IMR-90 (cell line): ENCODE data around the gene MB21D2. TPM values are rescaled to one million over a fixed set of nuclear protein-coding genes. Genes with fewer than 3 reads are reported as not detected.

Experiments used
- ATAC-seq: fragments of 200-7000 bp; cut with Tn5 transposase; 2 replicates; pipeline ENCODE4 v1.9.1; 2020; ENCODE audit warnings: low read depth, mild to moderate bottlenecking, moderate library complexity
- BruUV-seq: library from RNA; stranded (reverse); fragments of 400-500 nt; replicated peaks from 2 replicates; lab custom pipeline; 2021; lab: Mats Ljungman, UMichigan
- CTCF ChIA-PET: fragments of 300-600 bp; formaldehyde crosslinking; extraction: SDS; loops from one replicate; lab custom pipeline; 2021; ENCODE audit warnings: antibody characterized with exemption; lab: Yijun Ruan, JAX
- POLR2A ChIA-PET: fragments of 300-600 bp; sonication (Branson Sonifier 250); formaldehyde crosslinking; loops from one replicate; lab custom pipeline; 2022; ENCODE audit warnings: antibody characterized with exemption; ENCODE audit not compliant: unreplicated experiment; lab: Charles Lee
- DNase-seq: peaks from one replicate; pipeline ENCODE4 v3.0.0; 2013
- H2AFZ ChIP-seq: replicated peaks from 2 replicates; pipeline ENCODE3; 2013; ENCODE audit warnings: low read length, mild to moderate bottlenecking; ENCODE audit not compliant: poor library complexity
- H2AK5ac ChIP-seq: 2 replicates; pipeline ENCODE4 v1.6.1; 2013; ENCODE audit warnings: low read depth, low read length, inconsistent platforms
- H2AK9ac ChIP-seq: replicated peaks from 2 replicates; pipeline ENCODE3; 2013; ENCODE audit warnings: mild to moderate bottlenecking, low read depth, low read length, moderate library complexity; ENCODE audit not compliant: poor library complexity
- H2BK120ac ChIP-seq: 2 replicates; pipeline ENCODE4 v1.6.1; 2013; ENCODE audit warnings: low read depth, low read length, inconsistent platforms
- H2BK15ac ChIP-seq: 3 replicates; pipeline ENCODE4 v1.6.1; 2013; ENCODE audit warnings: low read depth, low read length, inconsistent platforms
- H2BK20ac ChIP-seq: 2 replicates; pipeline ENCODE4 v1.6.1; 2013; ENCODE audit warnings: low read depth, mild to moderate bottlenecking, inconsistent platforms, low read length, moderate library complexity
- H2BK5ac ChIP-seq: 2 replicates; pipeline ENCODE4 v1.6.1; 2013; ENCODE audit warnings: mild to moderate bottlenecking, low read depth, low read length, inconsistent platforms; ENCODE audit not compliant: poor library complexity, severe bottlenecking
- H3K14ac ChIP-seq: replicated peaks from 2 replicates; pipeline ENCODE4 v1.6.1; 2013; ENCODE audit warnings: low read depth, low read length, inconsistent platforms
- H3K18ac ChIP-seq: 2 replicates; pipeline ENCODE4 v1.6.1; 2013; ENCODE audit warnings: low read depth, low read length, control low read depth
- H3K23ac ChIP-seq: 2 replicates; pipeline ENCODE4 v1.6.1; 2013; ENCODE audit warnings: low read depth, low read length, inconsistent platforms
- H3K27ac ChIP-seq: 2 replicates; pipeline ENCODE4 v1.5.1; 2013; ENCODE audit warnings: mild to moderate bottlenecking, control low read depth, low read length; ENCODE audit not compliant: insufficient read depth
- H3K27me3 ChIP-seq: 2 replicates; pipeline ENCODE4 v1.6.1; 2013; ENCODE audit warnings: low read length; ENCODE audit not compliant: control insufficient read depth, insufficient read depth
- H3K36me3 ChIP-seq: 2 replicates; pipeline ENCODE4 v1.6.1; 2013; ENCODE audit warnings: low read length, mixed read lengths; ENCODE audit not compliant: control insufficient read depth, insufficient read depth
- H3K4ac ChIP-seq: 2 replicates; pipeline ENCODE4 v1.6.1; 2013; ENCODE audit warnings: low read depth, low read length, inconsistent platforms
- H3K4me1 ChIP-seq: 2 replicates; pipeline ENCODE4 v1.6.1; 2013; ENCODE audit warnings: low read length, mixed read lengths; ENCODE audit not compliant: control insufficient read depth, insufficient read depth
- H3K4me2 ChIP-seq: 2 replicates; pipeline ENCODE4 v1.6.1; 2013; ENCODE audit warnings: low read depth, mild to moderate bottlenecking, control low read depth, low read length, moderate library complexity
- H3K4me3 ChIP-seq: 2 replicates; pipeline ENCODE4 v1.5.1; 2013; ENCODE audit warnings: low read depth, mild to moderate bottlenecking, control low read depth, low read length, moderate library complexity; ENCODE audit not compliant: insufficient read depth
- H3K56ac ChIP-seq: 2 replicates; pipeline ENCODE4 v1.6.1; 2013; ENCODE audit warnings: low read length, inconsistent platforms; ENCODE audit not compliant: insufficient read depth; ENCODE audit errors: extremely low read depth
- H3K79me1 ChIP-seq, 2 experiments: 2 replicates each; pipeline ENCODE4 v1.6.1; 2013; ENCODE audit warnings: low read length in 2 of 2, inconsistent platforms in 1 of 2, low read depth in 1 of 2
- H3K9ac ChIP-seq: 2 replicates; pipeline ENCODE4 v1.6.1; 2013; ENCODE audit warnings: low read depth, low read length, control low read depth
- H3K9me1 ChIP-seq: 2 replicates; pipeline ENCODE4 v1.6.1; 2013; ENCODE audit warnings: low read length, inconsistent platforms; ENCODE audit not compliant: insufficient read depth
- H3K9me3 ChIP-seq: 2 replicates; pipeline ENCODE4 v1.6.1; 2013; ENCODE audit warnings: low read length; ENCODE audit not compliant: control insufficient read depth, insufficient read depth
- H4K20me1 ChIP-seq: 2 replicates; pipeline ENCODE4 v1.6.1; 2013; ENCODE audit warnings: low read length, inconsistent platforms; ENCODE audit not compliant: insufficient read depth
- H4K5ac ChIP-seq: 2 replicates; pipeline ENCODE4 v1.6.1; 2013; ENCODE audit warnings: mild to moderate bottlenecking, low read depth, low read length, control low read depth
- H4K8ac ChIP-seq, 2 experiments: 2 replicates each; pipeline ENCODE4 v1.6.1; 2013; ENCODE audit warnings: low read depth in 2 of 2, low read length in 2 of 2, control low read depth in 1 of 2, inconsistent platforms in 1 of 2
- H4K91ac ChIP-seq: 2 replicates; pipeline ENCODE4 v1.6.1; 2013; ENCODE audit warnings: low read depth, low read length, inconsistent platforms; ENCODE audit not compliant: insufficient read depth
- BHLHE40 ChIP-seq: fragments of 150-350 bp; IDR thresholded peaks from 2 replicates; pipeline ENCODE4 v1.6.1; 2016; ENCODE audit warnings: mild to moderate bottlenecking, low read depth, low read length
- CEBPB ChIP-seq: IDR thresholded peaks from 2 replicates; pipeline ENCODE4 v1.6.1; 2012; ENCODE audit warnings: low read depth, low read length, improper control_type of control experiment
- CHD1 ChIP-seq: IDR thresholded peaks from 2 replicates; pipeline ENCODE4 v1.6.1; 2012; ENCODE audit warnings: low read depth, low read length, improper control_type of control experiment
- CTCF ChIP-seq: conservative IDR thresholded peaks from 2 replicates; pipeline ENCODE4 v1.5.1; 2012; ENCODE audit warnings: mild to moderate bottlenecking, low read depth, low read length, improper control_type of control experiment
- MAFK ChIP-seq: IDR thresholded peaks from 2 replicates; pipeline ENCODE4 v1.6.1; 2012; ENCODE audit warnings: low read depth, low read length, improper control_type of control experiment
- MAZ ChIP-seq: IDR thresholded peaks from 2 replicates; pipeline ENCODE4 v1.6.1; 2012; ENCODE audit warnings: low read depth, mild to moderate bottlenecking, low read length, improper control_type of control experiment, moderate library complexity, borderline replicate concordance
- MXI1 ChIP-seq: IDR thresholded peaks from 2 replicates; pipeline ENCODE4 v1.6.1; 2012; ENCODE audit warnings: low read depth, mild to moderate bottlenecking, low read length, moderate library complexity, borderline replicate concordance
- NFE2L2 ChIP-seq: fragments of 150-350 bp; IDR thresholded peaks from 2 replicates; pipeline ENCODE4 v1.6.1; 2016; ENCODE audit warnings: low read depth, mild to moderate bottlenecking, low read length
- POLR2A ChIP-seq: IDR thresholded peaks from 2 replicates; pipeline ENCODE4 v1.6.1; 2012; ENCODE audit warnings: mild to moderate bottlenecking, low read depth, low read length
- RAD21 ChIP-seq: IDR thresholded peaks from 2 replicates; pipeline ENCODE4 v1.6.1; 2012; ENCODE audit warnings: low read length, improper control_type of control experiment
- RCOR1 ChIP-seq: IDR thresholded peaks from 2 replicates; pipeline ENCODE4 v1.6.1; 2012; ENCODE audit warnings: mild to moderate bottlenecking, low read length, improper control_type of control experiment; ENCODE audit not compliant: insufficient replicate concordance
- RFX5 ChIP-seq: IDR thresholded peaks from 2 replicates; pipeline ENCODE4 v1.8.0; 2012; ENCODE audit warnings: low read depth, mild to moderate bottlenecking, low read length, moderate library complexity
- SMC3 ChIP-seq: fragments of 150-350 bp; IDR thresholded peaks from 2 replicates; pipeline ENCODE4 v1.6.1; 2016; ENCODE audit warnings: low read depth, mild to moderate bottlenecking, antibody characterized with exemption, low read length, moderate library complexity
- WGBS, 2 experiments: methylation state at CpG; one replicate each; pipeline versions ENCODE4 v1.1.5 to v1.1.7; 2013; ENCODE audit warnings: missing lambda C conversion rate in 2 of 2; ENCODE audit not compliant: insufficient read length in 1 of 2; ENCODE audit errors: extremely low coverage in 2 of 2; 5-methylcytosine and 5-hydroxymethylcytosine counted together
- dilution Hi-C: fragments of 300-500 bp; cut with HindIII; formaldehyde crosslinking; loops from one replicate; pipeline ENCODE4 v1.14.3; 2018; ENCODE audit warnings: low sequenced_read_pairs; ENCODE audit not compliant: unreplicated experiment
- in situ Hi-C: fragments of 300-500 bp; cut with MboI; formaldehyde crosslinking; loops from 3 replicates; pipeline ENCODE4 v1.14.3; 2019; ENCODE audit warnings: low sequenced_read_pairs, inconsistent platforms, mixed read lengths
- intact Hi-C: fragments of 100-400 bp; cut with micrococcal nuclease; formaldehyde crosslinking; loops from 2 replicates; pipeline ENCODE4 v1.10.0; 2022
- polyA plus RNA-seq, 3 experiments: library from polyadenylated mRNA; depleted of rRNA; stranded (reverse); fragments of >200 nt; gene quantifications; 2 replicates each; pipeline ENCODE4 v1.2.3, GENCODE V29; 2012; ENCODE audit warnings: low replicate concordance in 1 of 3
- total RNA-seq: library from RNA; depleted of rRNA; stranded (reverse); fragments of >200 nt; gene quantifications from 2 replicates; pipeline ENCODE4 v1.2.3, GENCODE V29; 2012
- TF ChIP-seq, protein P1 (sequence below): fragments of 150-350 bp; IDR thresholded peaks from 2 replicates; pipeline ENCODE4 v1.6.1; 2016; ENCODE audit warnings: low read depth, mild to moderate bottlenecking, low read length, moderate library complexity, borderline replicate concordance
- TF ChIP-seq, protein P2 (sequence below): fragments of 150-350 bp; IDR thresholded peaks from 2 replicates; pipeline ENCODE4 v1.6.1; 2017; ENCODE audit warnings: mild to moderate bottlenecking, antibody characterized with exemption, low read length, low read depth

Gene MB21D2
- total and polyA plus RNA-seq, 2 of the 4 experiments (the other 2 are of a cell fraction) = 13.6 to 44.8 TPM

DNA sequence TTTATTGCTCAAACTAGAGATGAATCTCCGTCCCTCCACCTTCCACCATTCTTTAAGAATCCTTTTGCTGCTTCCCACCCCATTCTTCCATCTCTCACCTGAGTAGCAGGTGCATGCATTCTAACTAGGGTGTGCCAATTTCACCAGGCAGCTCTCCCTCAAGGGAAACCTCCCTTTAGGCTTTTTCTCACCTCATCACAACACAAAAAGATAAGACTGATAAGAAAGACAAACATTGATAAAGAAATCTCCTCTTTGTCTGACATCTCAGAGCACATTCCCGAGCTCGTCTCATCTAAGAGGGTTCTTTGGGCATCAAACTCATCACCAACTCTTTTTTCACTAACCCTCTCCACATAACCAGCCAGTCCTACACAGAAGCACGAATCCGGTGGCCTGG is 23.0 kb downstream of the MB21D2 start:
- Histone ChIP-seq H3K27me3 (no peaks in the 10 kb centered on the region), H2BK20ac (no peak overlapping the region), H4K91ac (no peak overlapping the region), H2BK120ac (peak overlapping the region; percentile 26; the same call in 1 of the 2 replicates), H4K20me1 (no peaks in the 10 kb centered on the region), H3K9ac (no peak overlapping the region), H3K9me3 (no peaks in the 10 kb centered on the region), H2AK5ac (0 out of 2 replicates have a peak overlapping the region, but pooled peaks have one; percentile 31), H4K5ac (no peak overlapping the region), H2AK9ac (no peak overlapping the region), H3K23ac (no peak overlapping the region), H4K8ac (no peak overlapping the region), H2BK15ac (no peak overlapping the region; the same call in 2 of the 3 replicates), H3K18ac (no peak overlapping the region), H3K4me1 (peaks cover 10% of the 10 kb centered on the region), H3K4me3 (no peak overlapping the region), H3K14ac (no peak overlapping the region), H2BK5ac (no peak overlapping the region), H3K36me3 (no peaks in the 10 kb centered on the region), H2AFZ (no peak overlapping the region), H3K4me2 (no peak overlapping the region), H3K4ac (no peak overlapping the region), H3K56ac (no peak overlapping the region), H3K27ac (no peak overlapping the region), H3K79me1 (peaks cover 33 to 78% of the 10 kb centered on the region in 2 experiments), H3K9me1 (peaks cover 14% of the 10 kb centered on the region)
- no TSS peak for BruUV-seq
- in situ Hi-C loops = loop anchor here (25.0 kb wide), 1 partner anchor 1557 kb away; the partner anchor contains the start of genes CCDC50 and UTS2B
- dilution Hi-C loops = no loop called here
- TF ChIP-seq MAZ = no peak
- no peak for TF ChIP-seq RFX5
- TF ChIP-seq, protein P1, sequence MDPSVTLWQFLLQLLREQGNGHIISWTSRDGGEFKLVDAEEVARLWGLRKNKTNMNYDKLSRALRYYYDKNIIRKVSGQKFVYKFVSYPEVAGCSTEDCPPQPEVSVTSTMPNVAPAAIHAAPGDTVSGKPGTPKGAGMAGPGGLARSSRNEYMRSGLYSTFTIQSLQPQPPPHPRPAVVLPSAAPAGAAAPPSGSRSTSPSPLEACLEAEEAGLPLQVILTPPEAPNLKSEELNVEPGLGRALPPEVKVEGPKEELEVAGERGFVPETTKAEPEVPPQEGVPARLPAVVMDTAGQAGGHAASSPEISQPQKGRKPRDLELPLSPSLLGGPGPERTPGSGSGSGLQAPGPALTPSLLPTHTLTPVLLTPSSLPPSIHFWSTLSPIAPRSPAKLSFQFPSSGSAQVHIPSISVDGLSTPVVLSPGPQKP = no peak
- TF ChIP-seq RCOR1 = no peak
- TF ChIP-seq RAD21 = no peak
- no peak for TF ChIP-seq MXI1
- TF ChIP-seq SMC3 = no peak
- TF ChIP-seq NFE2L2 = no peak
- TF ChIP-seq, protein P2, sequence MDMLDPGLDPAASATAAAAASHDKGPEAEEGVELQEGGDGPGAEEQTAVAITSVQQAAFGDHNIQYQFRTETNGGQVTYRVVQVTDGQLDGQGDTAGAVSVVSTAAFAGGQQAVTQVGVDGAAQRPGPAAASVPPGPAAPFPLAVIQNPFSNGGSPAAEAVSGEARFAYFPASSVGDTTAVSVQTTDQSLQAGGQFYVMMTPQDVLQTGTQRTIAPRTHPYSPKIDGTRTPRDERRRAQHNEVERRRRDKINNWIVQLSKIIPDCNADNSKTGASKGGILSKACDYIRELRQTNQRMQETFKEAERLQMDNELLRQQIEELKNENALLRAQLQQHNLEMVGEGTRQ = no peak
- no peak for TF ChIP-seq POLR2A
- TF ChIP-seq CTCF = no peak
- no peak for TF ChIP-seq MAFK
- no peak for TF ChIP-seq CEBPB
- no peak for TF ChIP-seq CHD1
- TF ChIP-seq BHLHE40 = no peak
- ChIA-PET CTCF (no interaction called here), POLR2A (no interaction called here)
- DNase-seq (no peak), ATAC-seq (no peak)
- intact Hi-C loops = no loop called here
- no CpG with 5 or more reads among the region's 5 CpGs for WGBS, 2 experiments
